ENCODE data around the gene TRPM4.
"Not testable (repeated sequence)": the region's sequence is repeated elsewhere in the genome, so short reads cannot be mapped to it uniquely, and the experiment has no call there.

The TRPM4 gene

GRCh38 chr19:49118565-49119410 is 38.8 kb upstream of the TRPM4 start, which contains the start of gene C19orf73:
Gene C19orf73, minus strand, starts transcription at chr19:49119143. Its CDS starts 121 bp downstream, at chr19:49119022.
- TF ChIP-seq CTCF (IDR thresholded peaks at IDR 0.05), result peak; percentile 21
- Histone ChIP-seq H3K4me3 (ENCODE audit: low read depth in 1 of 2, low read length in 1 of 2) (peak within 1 kb of the TSS; percentile 72 to 77), H3K27ac (peak within 1 kb of the TSS; percentile 66), H3K9me3 (no peaks in the 10 kb centered on the region), H3K27me3 (peaks cover 69% of the 10 kb centered on the region), H3K4me1 (ENCODE audit: control insufficient read depth in 1 of 2, insufficient read depth in 1 of 2, low read depth in 1 of 2, low read length in 1 of 2) (peaks cover 33 to 45% of the 10 kb centered on the region in 2 experiments), H3K36me3 (no peaks in the 10 kb centered on the region)

- no peaks in the 10 kb centered on the region for H3K36me3 ChIP-seq
- H3K9me3 ChIP-seq, result no peaks in the 10 kb centered on the region
- H3K4me1 ChIP-seq (ENCODE audit: control insufficient read depth in 1 of 2, insufficient read depth in 1 of 2, low read depth in 1 of 2, low read length in 1 of 2), result peaks cover 27 to 38% of the 10 kb centered on the region in 2 experiments
- peak within 1 kb of the TSS; percentile 72 to 77 for H3K4me3 ChIP-seq (ENCODE audit: low read depth in 1 of 2, low read length in 1 of 2)
- TF ChIP-seq CTCF (IDR thresholded peaks at IDR 0.05), result no peak
- H3K27me3 ChIP-seq, result peaks cover 71% of the 10 kb centered on the region
- H3K27ac ChIP-seq, result peak within 1 kb of the TSS; percentile 66
These were observed 37.9 kb upstream of the TRPM4 start, which contains the start of gene PPFIA3 for GRCh38 chr19:49119411-49120324. Gene PPFIA3, plus strand, starts transcription at chr19:49119544. Its CDS starts 8,330 bp downstream, at chr19:49127874.

- H3K4me3 ChIP-seq (ENCODE audit: low read depth in 1 of 2, low read length in 1 of 2), result peak overlapping the region in 1 of 2 experiments; percentile 77
- H3K27me3 ChIP-seq, result peaks cover 71% of the 10 kb centered on the region
- H3K4me1 ChIP-seq (ENCODE audit: control insufficient read depth in 1 of 2, insufficient read depth in 1 of 2, low read depth in 1 of 2, low read length in 1 of 2), result peaks cover 22 to 33% of the 10 kb centered on the region in 2 experiments
- no peak for TF ChIP-seq CTCF (IDR thresholded peaks at IDR 0.05)
- no peaks in the 10 kb centered on the region for H3K36me3 ChIP-seq
- H3K27ac ChIP-seq, result no peak overlapping the region
- no peaks in the 10 kb centered on the region for H3K9me3 ChIP-seq
These were observed 37.3 kb upstream of the TRPM4 start for GRCh38 chr19:49120325-49120683.

- peaks cover 22 to 33% of the 10 kb centered on the region in 2 experiments for H3K4me1 ChIP-seq (ENCODE audit: control insufficient read depth in 1 of 2, insufficient read depth in 1 of 2, low read depth in 1 of 2, low read length in 1 of 2)
- TF ChIP-seq CTCF (IDR thresholded peaks at IDR 0.05), result no peak
- H3K4me3 ChIP-seq (ENCODE audit: low read depth in 1 of 2, low read length in 1 of 2), result no peak overlapping the region
- H3K9me3 ChIP-seq, result no peaks in the 10 kb centered on the region
- no peaks in the 10 kb centered on the region for H3K36me3 ChIP-seq
- peaks cover 75% of the 10 kb centered on the region for H3K27me3 ChIP-seq
- H3K27ac ChIP-seq, result no peak overlapping the region
These were observed 36.7 kb upstream of the TRPM4 start for GRCh38 chr19:49120868-49121267.

GRCh38 chr19:49121841-49122240 is 35.8 kb upstream of the TRPM4 start:
- peaks cover 14 to 24% of the 10 kb centered on the region in 2 experiments for H3K4me1 ChIP-seq (ENCODE audit: control insufficient read depth in 1 of 2, insufficient read depth in 1 of 2, low read depth in 1 of 2, low read length in 1 of 2)
- peaks cover 75% of the 10 kb centered on the region for H3K27me3 ChIP-seq
- H3K27ac ChIP-seq; H3K4me3 ChIP-seq (ENCODE audit: low read depth in 1 of 2, low read length in 1 of 2); H3K36me3 ChIP-seq; H3K9me3 ChIP-seq: not testable (repeated sequence)

GRCh38 chr19:49123285-49123684 is 34.3 kb upstream of the TRPM4 start:
- H3K27ac ChIP-seq; H3K9me3 ChIP-seq; H3K36me3 ChIP-seq; H3K4me3 ChIP-seq (ENCODE audit: low read depth in 1 of 2, low read length in 1 of 2): not testable (repeated sequence)
- H3K27me3 ChIP-seq, result peaks cover 74% of the 10 kb centered on the region
- H3K4me1 ChIP-seq (ENCODE audit: control insufficient read depth in 1 of 2, insufficient read depth in 1 of 2, low read depth in 1 of 2, low read length in 1 of 2), result peaks cover 14 to 28% of the 10 kb centered on the region in 2 experiments
